Body of pancreas (tissue), 4 donors: ENCODE results near the gene ZNF346. TPM values are rescaled to one million over a fixed set of nuclear protein-coding genes. Genes with fewer than 3 reads are reported as not detected.

Source experiments
- ATAC-seq: fragments of 150-250 bp; one replicate; pipeline ENCODE4 v1.9.1; 2016
- DNase-seq, 4 donors: peaks; one replicate each; pipeline ENCODE4 v3.0.0-alpha.2; 2019
- H3K27ac ChIP-seq, 4 donors: fragments of 200-600 bp; sonication (generic); 1 replicate in 3 of 4; 2 replicates in 1 of 4; pipeline versions ENCODE4 v1.5.1 to v1.6.1; 2016 to 2019; ENCODE audit warnings: mild to moderate bottlenecking in 1 of 4, mixed read lengths in 1 of 4, moderate library complexity in 1 of 4
- H3K27me3 ChIP-seq, 2 donors: fragments of 200-600 bp; sonication (generic); one replicate each; pipeline ENCODE4 v1.6.0; 2016; ENCODE audit warnings: mild to moderate bottlenecking in 1 of 2
- H3K36me3 ChIP-seq, 2 donors: fragments of 200-600 bp; sonication (generic); replicated peaks in 1 of 2; 2 replicates each; pipeline ENCODE4 v1.5.1; 2016; ENCODE audit warnings: low read depth in 2 of 2; ENCODE audit not compliant: insufficient read depth in 1 of 2
- H3K4me1 ChIP-seq: fragments of 200-600 bp; sonication (generic); one replicate; pipeline ENCODE4 v1.6.0; 2016
- H3K4me3 ChIP-seq, 2 donors: fragments of 200-600 bp; sonication (generic); 1 replicate in 1 of 2; 2 replicates in 1 of 2; pipeline ENCODE4 v1.5.1; 2016 to 2019
- H3K9me3 ChIP-seq, 3 donors: fragments of 200-600 bp; sonication (generic); 1 replicate in 2 of 3; 2 replicates in 1 of 3; pipeline ENCODE4 v1.5.1; 2016
- POLR2A ChIP-seq, 3 donors: fragments of 450-650 bp; IDR thresholded peaks; one replicate each; pipeline ENCODE4 v1.6.1; 2016; ENCODE audit warnings: antibody characterized with exemption in 3 of 3, mild to moderate bottlenecking in 2 of 3
- WGBS, 2 donors: methylation state at CpG; one replicate each; pipeline ENCODE4 v1.1.5; 2017; 5-methylcytosine and 5-hydroxymethylcytosine counted together
- intact Hi-C: fragments of 100-400 bp; cut with DNase I; formaldehyde crosslinking; loops from one replicate; pipeline ENCODE4 v1.15.1; 2023
- total RNA-seq, 2 donors: library from RNA; depleted of rRNA; stranded (reverse); fragments of >200 nt; gene quantifications; one replicate each; pipeline ENCODE4 v1.1.0, GENCODE V29; 2016
- TF ChIP-seq, protein P1 (sequence below), 7 experiments: fragments of 450-650 bp in 4 of 7; fragments of 200-600 bp in 3 of 7; sonication (generic) in 3 of 7; IDR thresholded peaks; one replicate each; pipeline ENCODE4 v1.5.1; 2016 to 2019; ENCODE audit warnings: antibody characterized with exemption in 7 of 7

The ZNF346 gene
- total RNA-seq, 2 donors from 2014 or later = 13.5 to 14.5 TPM

DNA sequence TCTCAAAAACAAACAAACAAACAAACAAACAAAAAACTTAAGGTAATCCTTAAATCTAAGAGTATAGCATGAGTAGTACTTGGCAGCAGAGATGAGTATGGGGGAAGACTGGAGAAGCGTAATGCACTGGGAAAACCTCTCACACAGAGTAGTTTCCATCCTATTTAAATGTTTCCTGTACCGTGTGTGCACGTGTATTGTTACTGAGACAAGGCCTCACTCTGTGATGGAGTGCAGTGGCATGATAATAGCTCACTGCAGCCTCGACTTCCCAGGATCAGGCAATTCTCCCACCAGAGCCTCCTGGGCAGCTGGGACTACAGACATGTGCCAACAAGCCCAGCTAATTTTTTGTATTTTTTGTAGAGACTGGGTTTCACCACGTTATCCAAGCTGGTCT is 18.8 kb upstream of the ZNF346 start:
- no peak overlapping the region for H3K27ac ChIP-seq
- no peaks in the 10 kb centered on the region for H3K9me3 ChIP-seq
- no peak for ATAC-seq
- peaks cover 26% of the 10 kb centered on the region for H3K4me1 ChIP-seq
- TF ChIP-seq, protein P1, sequence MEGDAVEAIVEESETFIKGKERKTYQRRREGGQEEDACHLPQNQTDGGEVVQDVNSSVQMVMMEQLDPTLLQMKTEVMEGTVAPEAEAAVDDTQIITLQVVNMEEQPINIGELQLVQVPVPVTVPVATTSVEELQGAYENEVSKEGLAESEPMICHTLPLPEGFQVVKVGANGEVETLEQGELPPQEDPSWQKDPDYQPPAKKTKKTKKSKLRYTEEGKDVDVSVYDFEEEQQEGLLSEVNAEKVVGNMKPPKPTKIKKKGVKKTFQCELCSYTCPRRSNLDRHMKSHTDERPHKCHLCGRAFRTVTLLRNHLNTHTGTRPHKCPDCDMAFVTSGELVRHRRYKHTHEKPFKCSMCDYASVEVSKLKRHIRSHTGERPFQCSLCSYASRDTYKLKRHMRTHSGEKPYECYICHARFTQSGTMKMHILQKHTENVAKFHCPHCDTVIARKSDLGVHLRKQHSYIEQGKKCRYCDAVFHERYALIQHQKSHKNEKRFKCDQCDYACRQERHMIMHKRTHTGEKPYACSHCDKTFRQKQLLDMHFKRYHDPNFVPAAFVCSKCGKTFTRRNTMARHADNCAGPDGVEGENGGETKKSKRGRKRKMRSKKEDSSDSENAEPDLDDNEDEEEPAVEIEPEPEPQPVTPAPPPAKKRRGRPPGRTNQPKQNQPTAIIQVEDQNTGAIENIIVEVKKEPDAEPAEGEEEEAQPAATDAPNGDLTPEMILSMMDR (IDR thresholded peaks at IDR 0.05) = no peak
- no peak for TF ChIP-seq POLR2A (IDR thresholded peaks at IDR 0.05)
- no peak for DNase-seq
- H3K27me3 ChIP-seq = no peaks in the 10 kb centered on the region
- intact Hi-C loops = no loop called here
- 70% methylated on average over 5 of the region's 5 CpGs for WGBS, 2 donors
- H3K36me3 ChIP-seq = no peaks in the 10 kb centered on the region
- no peak overlapping the region for H3K4me3 ChIP-seq

DNA sequence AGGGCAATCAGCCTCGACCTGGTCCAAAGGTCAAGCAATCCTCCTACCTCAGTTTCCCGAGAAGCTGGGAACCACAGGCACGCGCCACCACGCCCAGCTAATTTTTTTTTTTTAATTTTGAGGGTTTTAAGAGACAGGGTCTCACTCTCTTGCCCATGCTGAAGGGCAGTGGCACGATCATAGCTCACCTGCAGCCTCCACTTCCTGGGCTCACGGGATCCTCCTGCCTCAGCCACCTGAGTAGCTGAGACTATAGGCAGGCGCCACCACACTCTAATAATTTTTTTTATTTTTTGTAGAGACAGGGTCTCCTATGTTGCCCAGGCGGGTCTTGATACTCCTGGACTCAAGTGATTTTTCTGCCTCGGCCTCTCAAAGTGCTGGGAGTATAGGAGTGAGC is 17.5 kb upstream of the ZNF346 start:
- Histone ChIP-seq H3K4me1 (peaks cover 26% of the 10 kb centered on the region), H3K27ac (no peak overlapping the region), H3K9me3 (no peaks in the 10 kb centered on the region), H3K4me3 (no peak overlapping the region), H3K27me3 (no peaks in the 10 kb centered on the region), H3K36me3 (no peaks in the 10 kb centered on the region)
- ATAC-seq = no peak
- DNase-seq = no peak
- WGBS, 2 donors = 83 to 87% methylated on average over 10 of the region's 10 CpGs
- TF ChIP-seq, protein P1 (IDR thresholded peaks at IDR 0.05) = no peak
- no peak for TF ChIP-seq POLR2A (IDR thresholded peaks at IDR 0.05)
- intact Hi-C loops = no loop called here

DNA sequence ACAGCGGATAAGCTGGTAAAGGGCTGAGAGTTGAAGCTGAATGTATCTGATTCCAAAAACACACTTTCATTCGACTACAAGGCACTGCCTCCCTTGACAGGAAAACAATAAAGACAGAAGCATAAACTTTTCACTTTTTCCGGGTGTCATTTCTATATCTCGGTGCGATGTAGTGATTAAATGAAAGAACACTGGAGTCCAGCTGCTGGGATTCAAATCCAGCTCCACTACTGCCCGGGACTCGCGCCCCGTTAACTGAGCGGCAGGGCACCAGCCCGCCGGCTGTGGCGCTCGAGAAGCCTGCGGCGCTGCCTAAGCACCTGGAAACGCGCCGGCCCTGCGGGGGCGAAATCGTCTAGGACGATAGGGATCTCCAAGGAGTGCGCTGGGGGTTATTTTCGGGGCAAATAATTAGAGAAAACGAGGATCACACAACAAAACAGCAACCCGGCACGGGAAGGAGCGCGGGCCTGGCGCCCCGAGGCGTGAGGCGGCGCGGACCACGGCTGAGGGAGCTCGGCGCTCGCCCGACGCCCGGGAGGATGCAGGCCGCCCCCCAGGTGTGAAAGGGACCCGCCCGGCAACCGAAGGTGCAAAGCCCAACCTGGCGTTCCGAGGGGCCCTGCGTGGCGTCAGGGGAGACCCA is 16.8 kb upstream of the ZNF346 start:
- WGBS, 2 donors = 0% methylated on average over 18 to 42 of the region's 51 CpGs
- peaks cover 26% of the 10 kb centered on the region for H3K4me1 ChIP-seq
- peak overlapping the region; percentile 82 to 98 (median 92) for H3K27ac ChIP-seq
- intact Hi-C loops = no loop called here
- TF ChIP-seq, protein P1 (IDR thresholded peaks at IDR 0.05) = peak; percentile 19 to 59 (median 48)
- no peak for TF ChIP-seq POLR2A (IDR thresholded peaks at IDR 0.05)
- ATAC-seq (peak; percentile 72), DNase-seq (peak; percentile 72 to 84 (median 76))
- peak overlapping the region; percentile 87 to 96 for H3K4me3 ChIP-seq
- H3K36me3 ChIP-seq = no peaks in the 10 kb centered on the region
- H3K27me3 ChIP-seq = no peaks in the 10 kb centered on the region
- H3K9me3 ChIP-seq = no peaks in the 10 kb centered on the region

DNA sequence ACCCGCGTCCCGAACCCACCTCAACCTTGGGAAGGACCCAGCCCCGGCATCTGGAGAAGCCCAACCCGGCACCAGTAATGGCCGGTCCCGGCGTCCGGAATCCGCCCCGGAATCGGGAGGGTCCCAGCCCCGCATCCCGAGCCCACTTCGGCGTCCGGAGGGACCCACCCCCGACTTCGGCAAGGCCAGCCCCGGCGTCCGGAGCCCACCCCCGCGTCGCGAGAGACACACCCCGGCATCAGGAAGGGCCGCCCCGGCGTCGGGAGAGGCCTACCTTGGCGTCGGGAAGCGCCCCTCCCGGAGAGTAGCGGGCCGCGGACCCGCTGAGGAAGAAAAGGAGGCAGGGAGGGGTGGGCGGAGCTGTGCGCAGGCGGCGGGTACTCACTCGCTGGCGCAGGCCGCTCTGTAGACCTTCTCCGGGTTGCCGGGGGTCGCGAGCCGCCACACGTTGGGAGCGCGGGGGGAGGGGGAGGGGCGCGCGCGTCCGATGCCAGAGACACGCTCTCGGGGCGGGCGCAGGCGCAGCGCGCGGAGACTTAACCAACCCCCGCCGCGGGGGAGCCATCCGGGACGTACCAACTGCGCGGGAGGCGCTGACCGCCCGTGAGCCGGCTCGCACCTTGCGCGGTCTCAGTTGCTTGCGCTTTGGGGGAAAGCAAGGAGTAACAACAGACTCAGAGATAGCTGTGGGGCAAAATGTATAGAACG is 16.1 kb upstream of the ZNF346 start, which contains the start of gene UIMC1:
Gene UIMC1 (minus strand): TSS at position 515 of the 708 bp plus-strand sequence. CDS start 24,164 bp downstream, outside the sequence.
- H3K27ac ChIP-seq = peak within 1 kb of the TSS; percentile 82 to 98 (median 92)
- DNase-seq = peak; percentile 90 to 92 (median 92)
- H3K36me3 ChIP-seq = no peaks in the 10 kb centered on the region
- TF ChIP-seq, protein P1 (IDR thresholded peaks at IDR 0.05) = peak in 1 of 7 experiments; percentile 4
- peak in 2 of 3 donors; percentile 52 to 57 for TF ChIP-seq POLR2A (IDR thresholded peaks at IDR 0.05)
- 0 to 1% methylated on average over 36 to 59 of the region's 83 CpGs for WGBS, 2 donors
- no peaks in the 10 kb centered on the region for H3K27me3 ChIP-seq
- peak; percentile 92 for ATAC-seq
- no peaks in the 10 kb centered on the region for H3K9me3 ChIP-seq
- peak within 1 kb of the TSS; percentile 87 to 96 for H3K4me3 ChIP-seq
- intact Hi-C loops = no loop called here
- H3K4me1 ChIP-seq = peaks cover 26% of the 10 kb centered on the region
